HepG2 (cell line): ENCODE results near the gene TMIGD3. TPM values are rescaled to one million over a fixed set of nuclear protein-coding genes. Genes with fewer than 3 reads are reported as not detected.

Experiments
- CEBPZ ChIP-seq: IDR thresholded peaks from 2 replicates; pipeline ENCODE4 v1.6.1; 2012; ENCODE audit warnings: low read length, improper control_type of control experiment
- E2F1 ChIP-seq: sonication (generic); formaldehyde crosslinking; IDR thresholded peaks from 2 replicates; pipeline ENCODE4 v1.5.0; 2020; ENCODE audit warnings: missing genetic modification reagents
- EEA1 ChIP-seq: sonication (generic); formaldehyde crosslinking; IDR thresholded peaks from 2 replicates; pipeline ENCODE4 v1.5.1; 2020; ENCODE audit warnings: mild to moderate bottlenecking, missing genetic modification reagents, borderline replicate concordance
- HINFP ChIP-seq: sonication (generic); formaldehyde crosslinking; IDR thresholded peaks from 2 replicates; pipeline ENCODE4 v1.4.0; 2020; ENCODE audit warnings: low read depth, mild to moderate bottlenecking, missing genetic modification reagents
- NFKB2 ChIP-seq: sonication (generic); formaldehyde crosslinking; IDR thresholded peaks from 2 replicates; pipeline ENCODE4 v1.4.0; 2020; ENCODE audit warnings: missing genetic modification reagents, borderline replicate concordance
- SRSF9 ChIP-seq: fragments of 200-400 bp; formaldehyde crosslinking; IDR thresholded peaks from 2 replicates; pipeline ENCODE4 v1.6.1; 2018; ENCODE audit warnings: borderline replicate concordance, mild to moderate bottlenecking, low read depth, low read length; ENCODE audit not compliant: insufficient read depth, poor library complexity, severe bottlenecking
- ZNF337 ChIP-seq: sonication (generic); formaldehyde crosslinking; IDR thresholded peaks from 2 replicates; pipeline ENCODE4 v1.5.1; 2020; ENCODE audit warnings: missing genetic modification reagents, low read depth, mild to moderate bottlenecking, borderline replicate concordance
- ZNF407 ChIP-seq: sonication (generic); formaldehyde crosslinking; IDR thresholded peaks from one replicate; pipeline ENCODE4 v1.5.1; 2020; ENCODE audit warnings: mild to moderate bottlenecking, missing genetic modification reagents; ENCODE audit errors: not compliant biosample characterization
- ZNF800 ChIP-seq: sonication (generic); formaldehyde crosslinking; IDR thresholded peaks from 2 replicates; pipeline ENCODE4 v1.4.0; 2020; ENCODE audit warnings: missing genetic modification reagents
- ZNF879 ChIP-seq: sonication (generic); formaldehyde crosslinking; IDR thresholded peaks from 2 replicates; pipeline ENCODE4 v1.8.1; 2023; ENCODE audit warnings: missing genetic modification reagents
- polyA plus RNA-seq, 8 experiments: library from polyadenylated mRNA; depleted of rRNA in 3 of 8; stranded (reverse) in 7 of 8; unstranded in 1 of 8; fragments of >200 nt; fragmentation: Illumina TruSeq in 4 of 8; extraction: Trizol in 4 of 8; gene quantifications; 2 replicates each; pipeline versions ENCODE4 v1.2.1 to v1.2.3, GENCODE V29; 2011 to 2016; ENCODE audit warnings: low read depth in 4 of 8, missing spikeins in 1 of 8, mixed read lengths in 1 of 8; ENCODE audit not compliant: insufficient read depth in 1 of 8
- total RNA-seq, 5 experiments: library from RNA; depleted of rRNA; stranded (reverse); fragments of >200 nt; fragmentation: Illumina TruSeq; extraction: Trizol; gene quantifications; 2 replicates each; pipeline ENCODE4 v1.2.3, GENCODE V29; 2016; ENCODE audit warnings: low read depth in 1 of 5

The TMIGD3 gene
- total and polyA plus RNA-seq, 2 of the 13 experiments (the other 11 are each of a cell fraction or from before 2014, with no cell fraction given), result not detected

GRCh38 chr1:111448918-111449702 lies 54.3 kb downstream of the TMIGD3 start, which contains the start of the genes ATP5PB and WDR77 (continued):
- TF ChIP-seq ZNF407 (CRISPR knock-in tag), result no peak
- TF ChIP-seq CEBPZ, result no peak
- no peak for TF ChIP-seq SRSF9
- no peak for TF ChIP-seq ZNF879 (CRISPR knock-in tag)
- TF ChIP-seq ZNF337 (CRISPR knock-in tag), result no peak
- no peak; the same call in 1 of the 2 replicates for TF ChIP-seq E2F1 (CRISPR knock-in tag)
- peak; percentile 45; the same call in 1 of the 2 replicates for TF ChIP-seq HINFP (CRISPR knock-in tag)
- no peak for TF ChIP-seq EEA1 (CRISPR knock-in tag)
- no peak for TF ChIP-seq ZNF800 (CRISPR knock-in tag)
- peak; percentile 66; the same call in 1 of the 2 replicates for TF ChIP-seq NFKB2 (CRISPR knock-in tag)
